ENCODE results near the gene PAX4.

DNA sequence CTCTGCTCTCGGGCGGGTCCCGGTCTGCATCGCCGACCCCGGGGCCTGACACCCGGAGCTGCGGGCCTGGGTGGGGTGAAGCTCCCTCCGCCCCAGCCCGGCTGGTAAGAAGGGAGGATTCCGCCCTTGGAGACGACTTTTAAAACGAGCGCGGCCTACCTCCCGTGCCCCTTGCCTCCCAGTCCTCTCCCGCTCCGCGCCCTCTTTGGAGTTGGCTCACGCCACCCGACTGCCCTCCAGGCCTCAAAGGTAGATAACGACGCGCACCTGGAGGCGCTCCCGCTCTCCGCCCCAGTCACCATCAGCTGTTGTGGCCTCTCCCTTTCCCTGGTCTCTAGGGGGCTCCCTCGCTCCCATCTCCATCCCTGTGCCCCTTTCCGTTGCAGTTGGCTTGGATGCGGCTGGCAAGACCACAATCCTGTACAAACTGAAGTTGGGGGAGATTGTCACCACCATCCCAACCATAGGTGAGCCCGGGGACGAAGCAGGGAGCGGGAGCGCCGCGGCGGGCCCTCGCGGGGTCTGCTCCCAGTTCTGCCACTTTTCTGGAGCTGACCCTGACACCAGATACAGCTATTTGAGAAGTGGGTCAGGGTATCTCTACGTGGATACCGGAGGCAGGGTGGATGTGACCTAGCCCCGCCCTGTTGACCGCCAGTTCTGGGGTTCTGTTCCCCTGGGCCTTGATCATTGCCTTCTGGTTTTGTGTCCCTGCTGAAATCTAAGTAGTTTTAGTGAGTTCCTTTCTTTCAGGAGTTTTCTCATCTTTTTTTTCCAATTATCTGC, 29.1 kb downstream of the PAX4 start:
- no peak for TF ChIP-seq POLR2A (IDR thresholded peaks at IDR 0.05)
- TF ChIP-seq, protein P1, sequence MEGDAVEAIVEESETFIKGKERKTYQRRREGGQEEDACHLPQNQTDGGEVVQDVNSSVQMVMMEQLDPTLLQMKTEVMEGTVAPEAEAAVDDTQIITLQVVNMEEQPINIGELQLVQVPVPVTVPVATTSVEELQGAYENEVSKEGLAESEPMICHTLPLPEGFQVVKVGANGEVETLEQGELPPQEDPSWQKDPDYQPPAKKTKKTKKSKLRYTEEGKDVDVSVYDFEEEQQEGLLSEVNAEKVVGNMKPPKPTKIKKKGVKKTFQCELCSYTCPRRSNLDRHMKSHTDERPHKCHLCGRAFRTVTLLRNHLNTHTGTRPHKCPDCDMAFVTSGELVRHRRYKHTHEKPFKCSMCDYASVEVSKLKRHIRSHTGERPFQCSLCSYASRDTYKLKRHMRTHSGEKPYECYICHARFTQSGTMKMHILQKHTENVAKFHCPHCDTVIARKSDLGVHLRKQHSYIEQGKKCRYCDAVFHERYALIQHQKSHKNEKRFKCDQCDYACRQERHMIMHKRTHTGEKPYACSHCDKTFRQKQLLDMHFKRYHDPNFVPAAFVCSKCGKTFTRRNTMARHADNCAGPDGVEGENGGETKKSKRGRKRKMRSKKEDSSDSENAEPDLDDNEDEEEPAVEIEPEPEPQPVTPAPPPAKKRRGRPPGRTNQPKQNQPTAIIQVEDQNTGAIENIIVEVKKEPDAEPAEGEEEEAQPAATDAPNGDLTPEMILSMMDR (IDR thresholded peaks at IDR 0.05) = peak in 3 of 5 experiments; percentile 6 to 43 (median 30)

Data from tibial nerve (tissue), 3 donors.